GM12878 (cell line): ENCODE data around the gene IER3IP1.

ENCODE experiments used
- CEBPB ChIP-seq, 2 experiments: fragments of 150-350 bp in 1 of 2; IDR thresholded peaks; 2 replicates each; pipeline ENCODE4 v1.6.1; 2012 to 2014; ENCODE audit warnings: low read depth in 2 of 2, low read length in 2 of 2, borderline replicate concordance in 1 of 2, inconsistent platforms in 1 of 2
- EZH2 ChIP-seq: IDR thresholded peaks from 2 replicates; pipeline ENCODE4 v1.6.1; 2012; ENCODE audit warnings: low read depth, mild to moderate bottlenecking, control low read depth, inconsistent platforms, low read length, borderline replicate concordance; ENCODE audit not compliant: control insufficient read depth
- FOXK2 ChIP-seq: fragments of 450-650 bp; IDR thresholded peaks from 2 replicates; pipeline ENCODE4 v1.6.1; 2017; ENCODE audit warnings: mild to moderate bottlenecking, moderate library complexity
- MXI1 ChIP-seq: fragments of 150-350 bp; IDR thresholded peaks from 2 replicates; pipeline ENCODE4 v1.6.1; 2011; ENCODE audit warnings: low read depth, mild to moderate bottlenecking, inconsistent platforms, low read length, improper control_type of control experiment
- POLR2A ChIP-seq: IDR thresholded peaks from 2 replicates; pipeline ENCODE4 v1.6.1; 2011; ENCODE audit warnings: low read depth, mild to moderate bottlenecking, low read length
- RAD21 ChIP-seq: IDR thresholded peaks from 2 replicates; pipeline ENCODE4 v1.6.1; 2011; ENCODE audit warnings: mild to moderate bottlenecking, low read depth, low read length, moderate library complexity; ENCODE audit not compliant: insufficient read depth
- TARDBP ChIP-seq: IDR thresholded peaks from 2 replicates; pipeline ENCODE4 v1.6.1; 2016; ENCODE audit warnings: borderline replicate concordance
- TF ChIP-seq, protein P1 (sequence below), 3 experiments: IDR thresholded peaks in 2 of 3; conservative IDR thresholded peaks in 1 of 3; 2 replicates each; pipeline ENCODE4 v1.5.1; 2011; ENCODE audit warnings: low read depth in 3 of 3, low read length in 3 of 3, mild to moderate bottlenecking in 3 of 3, control low read depth in 2 of 3, moderate library complexity in 2 of 3, inconsistent platforms in 1 of 3, mixed read lengths in 1 of 3; ENCODE audit not compliant: control insufficient read depth in 2 of 3, insufficient read depth in 1 of 3; ENCODE audit errors: extremely low read depth in 1 of 3
- TF ChIP-seq, protein P2 (sequence below): IDR thresholded peaks from 2 replicates; pipeline ENCODE4 v1.6.1; 2012; ENCODE audit warnings: low read depth, low read length, improper control_type of control experiment
- TF ChIP-seq, protein P3 (sequence below): IDR thresholded peaks from 2 replicates; pipeline ENCODE4 v1.6.1; 2011; ENCODE audit warnings: mild to moderate bottlenecking, low read depth, low read length, moderate library complexity; ENCODE audit not compliant: insufficient replicate concordance

DNA sequence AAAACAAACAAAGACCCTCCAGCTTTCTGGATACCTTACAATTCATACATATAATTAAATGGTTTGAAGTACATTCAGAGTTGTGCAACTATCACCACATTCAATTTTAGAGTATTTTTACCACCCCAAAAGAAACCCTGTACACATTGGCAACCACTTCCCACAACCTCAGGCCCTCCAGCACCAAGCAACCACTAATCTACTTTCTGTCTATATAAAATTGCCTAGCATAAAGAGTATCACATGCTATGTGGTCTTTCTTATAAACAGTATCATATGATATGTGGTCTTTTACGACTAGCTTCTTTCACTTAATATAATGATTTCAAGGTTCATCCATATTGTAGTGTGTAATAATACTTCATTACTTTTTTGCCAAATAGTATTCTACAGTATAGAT, 7.3 kb downstream of the IER3IP1 start:
- TF ChIP-seq, protein P1, sequence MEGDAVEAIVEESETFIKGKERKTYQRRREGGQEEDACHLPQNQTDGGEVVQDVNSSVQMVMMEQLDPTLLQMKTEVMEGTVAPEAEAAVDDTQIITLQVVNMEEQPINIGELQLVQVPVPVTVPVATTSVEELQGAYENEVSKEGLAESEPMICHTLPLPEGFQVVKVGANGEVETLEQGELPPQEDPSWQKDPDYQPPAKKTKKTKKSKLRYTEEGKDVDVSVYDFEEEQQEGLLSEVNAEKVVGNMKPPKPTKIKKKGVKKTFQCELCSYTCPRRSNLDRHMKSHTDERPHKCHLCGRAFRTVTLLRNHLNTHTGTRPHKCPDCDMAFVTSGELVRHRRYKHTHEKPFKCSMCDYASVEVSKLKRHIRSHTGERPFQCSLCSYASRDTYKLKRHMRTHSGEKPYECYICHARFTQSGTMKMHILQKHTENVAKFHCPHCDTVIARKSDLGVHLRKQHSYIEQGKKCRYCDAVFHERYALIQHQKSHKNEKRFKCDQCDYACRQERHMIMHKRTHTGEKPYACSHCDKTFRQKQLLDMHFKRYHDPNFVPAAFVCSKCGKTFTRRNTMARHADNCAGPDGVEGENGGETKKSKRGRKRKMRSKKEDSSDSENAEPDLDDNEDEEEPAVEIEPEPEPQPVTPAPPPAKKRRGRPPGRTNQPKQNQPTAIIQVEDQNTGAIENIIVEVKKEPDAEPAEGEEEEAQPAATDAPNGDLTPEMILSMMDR (IDR thresholded peaks at IDR 0.05 in 2 of 3, conservative IDR thresholded peaks at IDR 0.05 in 1 of 3; ENCODE audit: control insufficient read depth in 2 of 3, extremely low read depth in 1 of 3, insufficient read depth in 1 of 3, low read depth in 3 of 3, low read length in 3 of 3), result no peak
- TF ChIP-seq CEBPB (IDR thresholded peaks at IDR 0.05; ENCODE audit: borderline replicate concordance in 1 of 2, low read depth in 2 of 2, low read length in 2 of 2), result no peak
- TF ChIP-seq, protein P2, sequence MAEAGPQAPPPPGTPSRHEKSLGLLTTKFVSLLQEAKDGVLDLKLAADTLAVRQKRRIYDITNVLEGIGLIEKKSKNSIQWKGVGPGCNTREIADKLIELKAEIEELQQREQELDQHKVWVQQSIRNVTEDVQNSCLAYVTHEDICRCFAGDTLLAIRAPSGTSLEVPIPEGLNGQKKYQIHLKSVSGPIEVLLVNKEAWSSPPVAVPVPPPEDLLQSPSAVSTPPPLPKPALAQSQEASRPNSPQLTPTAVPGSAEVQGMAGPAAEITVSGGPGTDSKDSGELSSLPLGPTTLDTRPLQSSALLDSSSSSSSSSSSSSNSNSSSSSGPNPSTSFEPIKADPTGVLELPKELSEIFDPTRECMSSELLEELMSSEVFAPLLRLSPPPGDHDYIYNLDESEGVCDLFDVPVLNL, result no peak
- TF ChIP-seq FOXK2, result no peak
- TF ChIP-seq, protein P3, sequence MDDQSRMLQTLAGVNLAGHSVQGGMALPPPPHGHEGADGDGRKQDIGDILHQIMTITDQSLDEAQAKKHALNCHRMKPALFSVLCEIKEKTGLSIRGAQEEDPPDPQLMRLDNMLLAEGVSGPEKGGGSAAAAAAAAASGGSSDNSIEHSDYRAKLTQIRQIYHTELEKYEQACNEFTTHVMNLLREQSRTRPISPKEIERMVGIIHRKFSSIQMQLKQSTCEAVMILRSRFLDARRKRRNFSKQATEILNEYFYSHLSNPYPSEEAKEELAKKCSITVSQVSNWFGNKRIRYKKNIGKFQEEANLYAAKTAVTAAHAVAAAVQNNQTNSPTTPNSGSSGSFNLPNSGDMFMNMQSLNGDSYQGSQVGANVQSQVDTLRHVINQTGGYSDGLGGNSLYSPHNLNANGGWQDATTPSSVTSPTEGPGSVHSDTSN, result no peak
- TF ChIP-seq RAD21, result no peak
- no peak for TF ChIP-seq EZH2
- no peak for TF ChIP-seq MXI1
- TF ChIP-seq POLR2A, result no peak
- no peak for TF ChIP-seq TARDBP
